Bronchial epithelial cell (primary cell): Measurements from ENCODE around the gene ITPA. TPM values are rescaled to one million over a fixed set of nuclear protein-coding genes. Genes with fewer than 3 reads are reported as not detected.

Source experiments
- DNase-seq: peaks from one replicate; pipeline ENCODE4 v3.0.0-alpha.2; 2010; ENCODE audit warnings: low read depth
- FAIRE-seq: peaks from 2 replicates; lab custom pipeline; 2011; peaks lifted over from hg19 to GRCh38; lab: Jason Lieb, UNC
- H3K27me3 ChIP-seq: 2 replicates; pipeline ENCODE4 v1.5.1; 2011; ENCODE audit warnings: low read length; ENCODE audit not compliant: control insufficient read depth, insufficient read depth
- H3K36me3 ChIP-seq: 2 replicates; pipeline ENCODE4 v1.5.1; 2011; ENCODE audit warnings: low read length; ENCODE audit not compliant: control insufficient read depth, insufficient read depth
- H3K4me3 ChIP-seq: 2 replicates; pipeline ENCODE4 v1.5.1; 2011; ENCODE audit warnings: mild to moderate bottlenecking, low read depth, low read length, control low read depth
- total RNA-seq: library from RNA; depleted of rRNA; stranded (reverse); fragments of >200 nt; gene quantifications from 2 replicates; pipeline ENCODE4 v1.2.1, GENCODE V29; 2014
- TF ChIP-seq, protein P1 (sequence below): IDR thresholded peaks from 2 replicates; pipeline ENCODE4 v1.5.1; 2011; ENCODE audit warnings: mild to moderate bottlenecking, moderate library complexity, low read length, control low read depth, inconsistent platforms; ENCODE audit not compliant: insufficient read depth, severe bottlenecking

The ITPA gene
- total RNA-seq, 1 donor from 2014 or later, result 45.5 TPM

DNA sequence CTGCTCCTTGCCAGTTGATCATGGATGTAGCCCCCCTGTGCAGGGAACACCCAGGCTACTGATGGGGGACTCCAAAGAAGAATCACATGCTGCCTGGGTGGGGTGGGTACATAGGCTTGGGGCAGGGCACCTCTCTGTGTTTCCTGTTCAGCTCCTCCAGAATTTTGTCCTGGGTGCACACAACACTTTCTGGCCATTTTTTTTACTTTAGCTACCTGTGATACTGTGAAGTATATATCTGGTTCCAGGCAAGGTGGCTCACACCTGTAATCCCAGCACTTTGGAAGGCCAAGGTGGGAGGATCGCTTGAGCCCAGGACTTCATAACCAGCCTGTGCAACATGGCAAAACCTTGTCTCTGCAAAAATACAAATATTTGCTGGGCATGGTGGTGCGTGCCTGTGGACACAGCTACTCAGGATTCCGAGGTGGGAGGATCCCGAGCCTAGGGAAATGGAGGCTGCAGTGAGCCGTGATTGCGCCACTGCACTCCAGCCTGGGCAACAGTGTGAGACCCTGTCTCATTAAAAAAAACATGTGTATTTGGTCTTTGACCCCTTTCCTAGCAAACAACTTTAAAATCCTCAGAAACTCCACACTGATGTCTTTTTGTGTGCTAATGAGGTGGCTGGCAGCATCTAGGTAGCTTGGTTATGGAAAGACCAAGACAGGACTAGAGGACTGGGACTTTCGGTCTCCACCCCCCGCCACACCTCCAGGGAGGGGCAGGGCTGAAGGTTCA lies 15.6 kb downstream of the ITPA start:
- no peaks in the 10 kb centered on the region for H3K27me3 ChIP-seq
- H3K4me3 ChIP-seq, result no peak overlapping the region
- TF ChIP-seq, protein P1, sequence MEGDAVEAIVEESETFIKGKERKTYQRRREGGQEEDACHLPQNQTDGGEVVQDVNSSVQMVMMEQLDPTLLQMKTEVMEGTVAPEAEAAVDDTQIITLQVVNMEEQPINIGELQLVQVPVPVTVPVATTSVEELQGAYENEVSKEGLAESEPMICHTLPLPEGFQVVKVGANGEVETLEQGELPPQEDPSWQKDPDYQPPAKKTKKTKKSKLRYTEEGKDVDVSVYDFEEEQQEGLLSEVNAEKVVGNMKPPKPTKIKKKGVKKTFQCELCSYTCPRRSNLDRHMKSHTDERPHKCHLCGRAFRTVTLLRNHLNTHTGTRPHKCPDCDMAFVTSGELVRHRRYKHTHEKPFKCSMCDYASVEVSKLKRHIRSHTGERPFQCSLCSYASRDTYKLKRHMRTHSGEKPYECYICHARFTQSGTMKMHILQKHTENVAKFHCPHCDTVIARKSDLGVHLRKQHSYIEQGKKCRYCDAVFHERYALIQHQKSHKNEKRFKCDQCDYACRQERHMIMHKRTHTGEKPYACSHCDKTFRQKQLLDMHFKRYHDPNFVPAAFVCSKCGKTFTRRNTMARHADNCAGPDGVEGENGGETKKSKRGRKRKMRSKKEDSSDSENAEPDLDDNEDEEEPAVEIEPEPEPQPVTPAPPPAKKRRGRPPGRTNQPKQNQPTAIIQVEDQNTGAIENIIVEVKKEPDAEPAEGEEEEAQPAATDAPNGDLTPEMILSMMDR, result no peak
- DNase-seq (peak; percentile 38), FAIRE-seq (no peak)
- peaks cover 20% of the 10 kb centered on the region for H3K36me3 ChIP-seq

DNA sequence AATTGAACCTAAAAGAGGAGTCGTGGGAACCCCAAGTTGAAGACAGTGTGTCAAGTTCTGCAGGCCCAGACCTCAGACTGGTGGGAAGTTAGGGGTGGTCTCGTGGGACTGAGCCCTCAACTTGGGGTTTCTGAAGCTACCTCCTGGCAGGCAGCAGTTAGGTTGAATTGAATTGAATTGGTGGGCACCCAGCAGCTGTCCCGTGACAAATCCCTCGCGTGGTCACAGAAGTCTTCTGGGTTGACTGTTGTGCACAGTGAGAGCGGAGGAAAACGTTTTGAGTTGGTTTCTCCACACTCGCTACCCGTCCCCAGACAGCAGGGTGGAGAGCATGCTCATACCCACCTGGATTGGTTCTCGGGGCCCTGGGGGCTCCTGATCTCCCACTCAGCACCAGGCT lies 16.8 kb downstream of the ITPA start:
- FAIRE-seq (no peak), DNase-seq (no peak)
- Histone ChIP-seq H3K36me3 (peaks cover 22% of the 10 kb centered on the region), H3K4me3 (no peak overlapping the region), H3K27me3 (no peaks in the 10 kb centered on the region)
- TF ChIP-seq, protein P1, result no peak

DNA sequence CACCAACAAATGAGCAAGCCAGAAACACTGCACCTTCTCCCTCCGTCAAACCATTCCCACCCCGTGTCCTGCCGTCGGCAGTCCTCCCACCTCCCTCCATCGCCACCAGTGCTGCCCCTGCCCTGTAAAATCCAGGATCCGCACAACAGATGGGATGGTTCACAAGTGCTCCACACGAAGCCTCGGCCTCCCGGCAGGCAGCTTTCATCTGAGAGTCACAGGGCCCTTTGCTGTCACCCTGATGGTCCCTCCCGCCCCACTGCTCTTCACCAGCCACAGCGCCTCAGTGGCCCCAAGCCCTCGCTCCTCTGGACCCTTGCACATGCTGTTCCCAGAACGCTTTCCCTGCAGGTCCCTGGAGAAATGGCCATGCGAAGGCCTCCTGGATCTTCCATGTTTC lies 17.6 kb downstream of the ITPA start:
- TF ChIP-seq, protein P1, result no peak
- Histone ChIP-seq H3K36me3 (peaks cover 21% of the 10 kb centered on the region), H3K27me3 (no peaks in the 10 kb centered on the region), H3K4me3 (no peak overlapping the region)
- no peak for DNase-seq
- FAIRE-seq, result no peak

DNA sequence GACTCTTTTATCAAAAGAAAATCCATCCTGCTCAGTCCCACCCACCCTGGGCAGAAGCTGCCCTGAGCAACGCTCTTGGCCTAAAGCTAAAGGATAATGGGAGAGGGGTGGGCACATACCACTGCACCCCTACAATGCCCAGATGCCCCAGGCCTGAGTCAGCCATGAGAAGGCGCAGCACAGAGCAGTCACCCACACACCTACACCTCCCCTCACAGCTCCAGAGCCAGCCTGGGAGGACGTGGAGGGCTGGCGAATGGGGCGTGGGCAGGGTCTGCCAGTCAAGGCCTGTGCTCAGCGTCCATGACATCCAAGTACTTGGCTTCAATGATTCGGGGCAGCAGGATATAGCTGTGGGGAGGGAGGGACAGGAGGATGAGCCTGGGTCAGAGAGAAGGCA lies 18.2 kb downstream of the ITPA start:
- DNase-seq (peak; percentile 73), FAIRE-seq (no peak)
- no peak overlapping the region for H3K4me3 ChIP-seq
- peaks cover 21% of the 10 kb centered on the region for H3K36me3 ChIP-seq
- no peaks in the 10 kb centered on the region for H3K27me3 ChIP-seq
- TF ChIP-seq, protein P1, result no peak

DNA sequence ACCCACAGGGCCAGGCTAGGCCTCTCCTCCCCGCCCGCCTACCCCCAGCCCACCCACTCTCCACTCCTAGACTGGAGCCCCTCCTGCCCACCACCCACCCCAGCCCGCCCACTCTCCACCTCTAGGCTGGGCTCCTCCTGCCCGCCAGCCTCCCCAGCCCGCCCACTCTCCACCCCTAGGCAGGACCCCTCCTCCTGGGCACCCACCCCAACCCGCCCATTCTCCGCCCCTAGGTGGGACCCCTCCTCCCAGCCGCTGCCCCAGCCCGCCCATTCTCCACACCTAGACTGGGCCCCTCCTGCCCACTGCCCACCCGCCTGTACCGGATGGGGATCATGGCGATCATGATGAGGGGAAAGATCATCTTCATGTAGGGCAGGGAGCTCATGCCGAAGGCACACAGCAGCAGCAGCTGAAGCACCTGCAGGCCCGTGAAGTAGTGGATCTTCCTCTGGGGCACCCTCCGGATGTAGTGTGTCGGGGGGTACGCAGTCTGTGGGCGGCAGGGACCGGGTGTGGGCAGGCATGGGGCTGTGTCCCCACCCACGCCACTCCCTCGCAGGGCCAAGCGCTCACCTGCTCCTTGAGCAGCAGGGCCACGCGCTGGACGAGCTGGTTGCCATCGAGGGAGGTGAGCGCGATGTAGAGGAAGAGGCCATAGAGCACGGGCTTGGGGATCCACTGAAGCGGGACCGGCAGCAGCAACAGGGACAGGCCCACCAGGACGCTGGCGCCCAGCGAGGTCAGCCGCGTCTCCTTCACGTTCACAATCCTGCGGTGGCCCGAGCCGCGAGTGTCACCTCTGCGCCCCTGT lies 18.8 kb downstream of the ITPA start:
- DNase-seq, result no peak
- Histone ChIP-seq H3K27me3 (no peaks in the 10 kb centered on the region), H3K36me3 (peaks cover 22% of the 10 kb centered on the region), H3K4me3 (no peak overlapping the region)
- TF ChIP-seq, protein P1, result no peak
- no peak for FAIRE-seq

DNA sequence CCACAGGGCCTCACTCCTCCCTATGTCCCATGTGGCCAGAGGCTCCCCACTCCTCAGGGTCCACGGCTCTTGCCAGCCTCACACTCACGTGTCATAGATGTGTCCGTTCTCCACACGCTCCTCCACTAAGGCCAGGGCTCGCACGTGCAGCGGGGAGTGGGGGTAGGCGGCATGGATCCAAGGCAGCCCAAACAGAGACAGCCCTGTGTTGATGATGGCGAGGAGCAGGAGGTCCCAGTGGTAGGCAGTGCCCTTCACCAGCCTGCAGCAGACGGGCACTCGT lies 19.4 kb downstream of the ITPA start:
- Histone ChIP-seq H3K36me3 (peaks cover 21% of the 10 kb centered on the region), H3K4me3 (no peak overlapping the region), H3K27me3 (no peaks in the 10 kb centered on the region)
- TF ChIP-seq, protein P1, result no peak
- FAIRE-seq, result no peak
- DNase-seq, result no peak
